Embryonic facial prominence (tissue), 1 donor: Measurements from ENCODE around the gene HHAT.
"Not testable (repeated sequence)": the region's sequence is repeated elsewhere in the genome, so short reads cannot be mapped to it uniquely, and the experiment has no call there.

ENCODE experiments used
- DNase-seq: peaks from one replicate; pipeline ENCODE4 v3.0.0-alpha.2; 2016; ENCODE audit errors: extremely low spot score

Gene HHAT

DNA sequence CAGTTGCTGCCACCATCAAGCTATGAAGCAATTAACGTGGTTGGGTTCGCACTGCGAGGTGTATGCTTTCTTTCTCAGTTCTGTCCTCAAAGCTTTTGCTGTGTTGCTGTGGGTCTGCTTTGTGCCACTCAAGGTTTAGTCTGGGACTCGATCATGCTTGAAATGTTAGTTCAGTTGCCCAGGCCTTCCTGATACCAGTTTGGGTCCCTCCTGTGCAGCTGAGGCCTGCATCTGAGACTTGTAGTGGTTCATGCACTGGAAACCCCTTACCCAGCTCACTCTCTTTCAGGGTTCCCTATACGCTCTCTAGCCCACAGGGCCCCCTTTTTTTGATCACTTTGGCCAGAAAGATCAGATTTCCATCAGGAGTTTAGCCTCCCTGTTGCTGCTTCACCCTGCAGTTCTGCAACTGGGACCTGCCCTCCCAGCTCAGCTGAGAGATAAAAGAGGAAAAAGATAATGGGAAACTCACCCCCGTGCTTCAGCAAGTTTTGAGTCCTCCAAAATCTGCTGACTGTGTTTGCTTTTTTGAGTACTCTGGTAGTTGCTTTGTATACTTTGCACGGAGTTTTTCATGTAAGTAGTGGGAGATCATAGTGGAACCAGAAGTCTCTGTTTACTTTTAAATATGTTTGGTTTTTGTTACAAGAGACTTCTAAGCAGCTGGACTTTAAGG is 317.0 kb downstream of the HHAT start:
- DNase-seq: no peak

DNA sequence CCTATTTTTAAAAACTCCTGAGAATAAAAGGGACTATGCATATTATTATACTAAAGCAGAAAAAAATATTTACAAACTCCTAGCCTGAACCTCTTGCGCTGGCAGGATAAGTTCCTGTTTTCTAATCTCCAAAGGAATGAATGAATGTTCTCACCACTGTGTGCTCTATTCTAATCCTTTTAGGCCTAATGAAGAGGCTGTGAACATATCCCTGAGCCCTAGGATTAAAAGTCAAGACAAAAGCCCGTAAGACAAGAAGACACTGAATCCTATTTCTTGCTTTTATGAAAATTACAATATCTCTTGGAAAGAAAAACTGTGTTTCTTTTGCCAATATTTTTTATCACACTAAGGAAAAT is 317.5 kb downstream of the HHAT start:
- DNase-seq: no peak

DNA sequence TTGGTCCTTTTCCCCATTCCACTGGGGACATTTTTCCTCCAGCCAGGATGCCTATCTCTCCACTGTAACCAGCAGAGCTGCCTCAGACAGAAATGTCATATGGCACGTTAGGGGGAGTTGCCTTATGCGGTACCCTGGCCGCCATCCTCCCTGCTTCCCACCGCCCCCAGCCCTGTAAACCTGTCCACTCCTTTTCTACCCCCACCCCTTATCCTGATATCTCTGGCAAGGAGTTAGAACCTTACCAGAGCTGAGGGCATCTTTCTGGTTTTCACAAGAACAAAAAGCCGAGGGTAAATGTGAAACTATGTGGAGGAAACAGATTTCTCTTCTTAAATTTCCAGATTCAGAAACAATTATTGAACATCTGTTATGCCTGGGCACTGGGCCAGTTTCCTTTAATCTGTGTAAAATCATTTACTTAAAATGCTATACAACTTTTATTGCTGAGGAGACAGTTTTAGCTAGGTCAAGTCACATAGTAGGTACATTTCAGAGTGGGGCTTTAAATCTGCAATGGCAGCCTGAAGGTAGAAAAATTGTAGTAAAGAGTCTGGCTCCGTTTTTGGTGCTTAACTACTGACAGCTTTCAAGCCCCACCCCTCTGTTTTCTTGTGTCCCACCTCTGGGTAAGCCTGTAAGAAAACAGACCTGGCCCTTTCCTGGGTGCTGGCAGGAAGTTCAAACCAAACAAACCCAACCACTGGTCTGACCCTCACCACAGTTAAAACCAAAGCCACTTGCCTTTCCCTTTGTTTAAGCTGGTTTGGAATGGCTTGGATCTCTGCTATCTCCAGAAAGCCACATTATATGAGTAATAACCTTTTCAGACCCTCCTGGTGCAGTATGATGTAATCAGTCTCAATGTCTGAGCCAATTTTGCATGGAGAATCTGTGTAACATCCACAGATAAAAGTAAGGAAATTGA is 319.0 kb downstream of the HHAT start:
- DNase-seq: no peak

DNA sequence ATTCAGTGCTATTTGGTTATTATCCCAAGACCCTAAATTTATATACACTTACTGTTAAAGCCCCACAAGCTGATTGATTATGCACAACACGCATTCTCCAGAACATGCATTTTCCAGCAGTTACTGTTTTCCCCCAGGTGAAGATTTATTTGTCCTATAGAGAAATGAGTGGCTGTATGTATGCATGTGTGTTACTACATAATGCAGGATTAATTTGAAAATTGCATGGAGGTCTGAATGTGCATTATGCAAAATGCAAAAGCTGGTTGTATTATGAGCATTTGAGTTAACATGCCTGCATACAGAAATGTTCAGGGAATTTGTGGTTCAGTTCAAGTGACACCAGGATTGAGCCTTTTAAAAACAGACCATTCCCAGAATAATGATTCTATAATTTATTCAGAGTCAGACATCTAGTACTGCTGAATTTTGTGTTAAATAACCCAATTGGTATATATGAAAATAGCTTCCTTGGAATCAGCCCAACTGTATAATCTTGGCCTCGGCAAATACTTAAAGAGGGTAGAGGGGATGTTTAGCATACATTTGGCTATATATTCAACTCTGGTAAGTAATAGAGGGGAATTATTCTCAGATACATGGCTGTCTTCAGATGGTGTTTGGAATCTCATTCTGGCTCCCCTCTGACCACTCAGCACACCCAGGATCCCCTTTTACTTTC is 320.0 kb downstream of the HHAT start:
- DNase-seq: no peak

DNA sequence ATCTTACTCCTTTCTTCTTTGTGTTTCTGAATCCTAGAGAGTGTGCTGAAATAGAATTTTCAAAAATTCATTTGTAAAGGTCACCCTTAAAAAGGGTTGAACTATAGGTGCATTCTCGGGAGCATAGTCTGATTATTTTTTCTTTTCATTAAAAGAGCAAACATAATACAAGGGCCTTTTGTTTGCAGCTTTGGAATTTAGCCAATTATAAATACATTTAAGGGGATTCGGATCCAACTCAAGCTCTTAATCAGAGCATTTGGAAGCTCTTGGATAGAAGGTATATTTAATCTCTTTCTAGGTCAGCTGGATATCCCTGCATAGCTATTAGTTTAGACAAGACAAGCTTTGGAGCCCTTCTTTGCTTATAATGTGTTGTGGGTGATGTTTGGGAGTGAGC is 321.7 kb downstream of the HHAT start:
- DNase-seq: no peak

- no peak for DNase-seq
These were observed 323.7 kb downstream of the HHAT start for GRCh38 chr1:210652329-210652954.

DNA sequence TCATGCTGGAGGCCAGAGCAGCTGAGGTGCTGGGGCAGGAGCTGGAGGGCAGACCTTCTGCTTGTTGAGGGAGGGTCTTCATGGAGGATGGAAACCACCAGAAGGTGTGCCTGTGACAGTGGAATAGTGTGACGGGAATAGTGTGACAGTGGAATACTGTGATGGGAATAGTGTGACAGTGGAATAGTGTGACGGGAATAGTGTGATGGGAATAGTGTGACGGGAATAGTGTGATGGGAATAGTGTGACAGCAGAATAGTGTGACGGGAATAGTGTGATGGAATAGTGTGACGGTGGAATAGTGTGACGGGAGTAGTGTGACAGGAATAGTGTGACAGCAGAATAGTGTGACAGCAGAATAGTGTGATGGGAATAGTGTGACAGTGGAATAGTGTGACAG is 325.1 kb downstream of the HHAT start:
- no peak for DNase-seq

GRCh38 chr1:210654176-210654981 is 325.7 kb downstream of the HHAT start:
- no peak for DNase-seq

GRCh38 chr1:210655511-210655910 is 326.8 kb downstream of the HHAT start:
- no peak for DNase-seq

GRCh38 chr1:210657806-210658205 is 329.1 kb downstream of the HHAT start:
- DNase-seq: no peak

DNA sequence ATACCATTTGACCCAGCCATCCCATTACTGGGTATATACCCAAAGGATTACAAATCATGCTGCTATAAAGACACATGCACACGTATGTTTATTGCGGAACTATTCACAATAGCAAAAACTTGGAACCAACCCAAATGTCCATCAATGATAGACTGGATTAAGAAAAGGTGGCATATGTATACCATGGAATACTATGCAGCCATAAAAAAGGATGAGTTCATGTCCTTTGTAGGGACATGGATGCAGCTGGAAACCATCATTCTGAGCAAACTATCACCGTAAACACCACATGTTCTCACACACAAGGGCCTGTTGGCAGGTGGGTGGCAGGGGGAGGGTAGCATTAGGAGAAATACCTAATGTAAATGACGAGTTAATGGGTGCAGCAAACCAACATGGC is 332.8 kb downstream of the HHAT start:
- DNase-seq: not testable (repeated sequence)

GRCh38 chr1:210662291-210663050 is 333.8 kb downstream of the HHAT start:
- DNase-seq: no peak

GRCh38 chr1:210663730-210664573 is 335.2 kb downstream of the HHAT start:
- DNase-seq: no peak

DNA sequence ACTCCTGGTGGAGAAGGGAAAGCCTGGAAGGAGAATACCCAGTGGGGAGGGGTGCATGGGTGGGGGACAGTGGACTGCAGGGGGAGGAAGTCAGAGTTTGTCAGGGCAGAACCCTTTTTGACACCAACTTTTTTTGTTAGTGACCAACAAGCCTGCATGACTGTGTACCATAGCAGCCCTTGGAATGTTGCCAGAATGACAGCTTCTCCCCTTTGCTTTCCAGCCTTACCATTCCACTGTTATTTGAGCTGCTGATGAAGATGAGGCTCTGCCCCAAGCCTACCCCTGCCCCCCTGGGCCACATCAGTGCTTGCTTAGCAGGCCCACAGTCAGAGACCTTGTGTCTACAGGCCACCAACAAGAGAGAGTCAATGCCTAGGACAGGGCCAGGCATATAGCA is 341.2 kb downstream of the HHAT start:
- DNase-seq: no peak

- no peak for DNase-seq
These were observed 345.4 kb downstream of the HHAT start for GRCh38 chr1:210674151-210674550.

- DNase-seq: no peak
These were observed 347.8 kb downstream of the HHAT start for GRCh38 chr1:210676539-210676938.

GRCh38 chr1:210677533-210677932 is 348.8 kb downstream of the HHAT start:
- DNase-seq: no peak

- DNase-seq: no peak
These were observed 349.6 kb downstream of the HHAT start for GRCh38 chr1:210678306-210678705.

DNA sequence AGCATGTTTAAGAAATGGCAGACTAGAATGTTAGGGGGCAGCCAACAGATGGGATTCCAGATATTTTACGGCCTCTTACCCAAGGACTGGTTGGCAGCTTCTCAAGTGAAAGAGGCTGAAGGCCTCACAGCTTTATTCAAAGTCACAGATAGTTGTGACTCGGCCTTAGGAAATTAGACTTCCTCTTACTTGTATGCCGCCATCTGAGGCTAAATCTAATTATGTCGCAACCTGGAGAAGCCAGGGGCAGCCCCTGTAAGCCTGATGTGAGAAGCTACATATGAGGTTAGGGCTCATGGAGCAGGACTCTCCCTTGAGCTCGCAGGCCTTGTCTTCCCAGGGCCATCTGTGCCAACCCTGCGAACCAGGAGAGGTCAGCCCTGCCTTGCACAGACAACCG is 352.5 kb downstream of the HHAT start:
- DNase-seq: no peak
